ENCODE results near the gene CYB561A3.

Gene CYB561A3

DNA sequence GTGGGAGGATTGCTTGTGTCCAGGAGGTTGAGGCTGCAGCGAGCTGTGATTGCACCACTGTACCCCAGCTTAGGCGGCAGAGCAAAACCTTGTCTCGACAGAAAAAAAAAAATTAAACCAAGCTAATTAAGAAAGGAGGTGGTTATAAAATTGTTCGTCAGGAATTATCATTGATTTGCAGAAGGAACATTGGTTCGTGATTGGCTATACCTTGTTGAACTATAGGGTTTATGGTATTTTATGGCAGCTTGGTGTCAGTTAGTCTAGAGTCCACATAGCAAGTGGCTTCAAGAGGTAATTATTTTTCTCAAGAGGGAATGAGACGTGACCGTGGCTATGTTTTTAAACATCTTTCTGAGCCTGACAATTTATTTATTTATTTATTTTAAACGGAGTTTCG is 19.2 kb upstream of the CYB561A3 start:
- TF ChIP-seq ZBTB7A (IDR thresholded peaks at IDR 0.05; ENCODE audit: low read depth) = no peak
- no peak for TF ChIP-seq YY1 (IDR thresholded peaks at IDR 0.05; ENCODE audit: low read depth)
- no peak for TF ChIP-seq RAD21 (IDR thresholded peaks at IDR 0.05; ENCODE audit: low read depth)
- TF ChIP-seq FOXM1 (IDR thresholded peaks at IDR 0.05; ENCODE audit: borderline replicate concordance, low read depth) = no peak

DNA sequence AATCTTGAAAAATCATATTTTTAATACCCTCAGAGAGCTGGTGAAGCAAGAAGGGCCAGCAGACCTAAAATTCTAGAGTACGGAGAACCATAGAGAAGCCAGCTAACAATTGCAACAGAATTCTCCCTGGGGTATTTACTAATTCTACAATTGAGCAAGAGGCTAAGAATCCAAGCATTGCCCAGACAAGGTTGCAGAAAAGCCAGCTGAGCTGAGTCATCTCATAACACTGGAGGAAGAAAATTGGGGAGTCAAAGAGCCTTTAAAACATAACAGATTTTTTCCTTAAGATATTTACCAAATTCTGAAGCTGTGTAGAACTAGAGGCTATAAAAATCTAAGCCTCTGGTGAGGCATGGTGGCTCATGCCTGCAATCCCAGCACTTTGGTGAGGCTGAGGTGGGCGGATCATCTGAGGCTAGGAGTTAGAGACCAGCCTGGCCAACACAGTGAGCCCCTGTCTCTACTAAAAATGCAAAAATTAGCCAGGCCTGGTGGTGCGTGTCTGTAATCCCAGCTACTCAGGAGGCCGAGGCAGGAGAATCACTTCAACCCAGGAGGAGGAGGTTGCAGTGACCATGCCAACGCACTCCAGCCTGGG is 17.1 kb upstream of the CYB561A3 start:
- TF ChIP-seq ZBTB7A (IDR thresholded peaks at IDR 0.05; ENCODE audit: low read depth) = no peak
- no peak for TF ChIP-seq TCF12 (IDR thresholded peaks at IDR 0.05; ENCODE audit: low read depth)
- TF ChIP-seq TEAD4 (IDR thresholded peaks at IDR 0.05) = no peak
- TF ChIP-seq, protein P1, sequence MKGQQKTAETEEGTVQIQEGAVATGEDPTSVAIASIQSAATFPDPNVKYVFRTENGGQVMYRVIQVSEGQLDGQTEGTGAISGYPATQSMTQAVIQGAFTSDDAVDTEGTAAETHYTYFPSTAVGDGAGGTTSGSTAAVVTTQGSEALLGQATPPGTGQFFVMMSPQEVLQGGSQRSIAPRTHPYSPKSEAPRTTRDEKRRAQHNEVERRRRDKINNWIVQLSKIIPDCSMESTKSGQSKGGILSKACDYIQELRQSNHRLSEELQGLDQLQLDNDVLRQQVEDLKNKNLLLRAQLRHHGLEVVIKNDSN (IDR thresholded peaks at IDR 0.05) = no peak
- TF ChIP-seq FOXM1 (IDR thresholded peaks at IDR 0.05; ENCODE audit: borderline replicate concordance, low read depth) = no peak
- TF ChIP-seq MAX (IDR thresholded peaks at IDR 0.05) = no peak
- no peak for TF ChIP-seq CREB1 (IDR thresholded peaks at IDR 0.05; ENCODE audit: low read depth)

GRCh38 chr11:61377461-61378160 is 15.9 kb upstream of the CYB561A3 start:
- TF ChIP-seq YY1 (IDR thresholded peaks at IDR 0.05; ENCODE audit: low read depth) (no peak), EGR1 (IDR thresholded peaks at IDR 0.05) (no peak), TCF12 (IDR thresholded peaks at IDR 0.05; ENCODE audit: low read depth) (no peak), CEBPB (IDR thresholded peaks at IDR 0.05) (no peak), CREB1 (IDR thresholded peaks at IDR 0.05; ENCODE audit: low read depth) (no peak), FOXM1 (IDR thresholded peaks at IDR 0.05; ENCODE audit: borderline replicate concordance, low read depth) (no peak), TEAD4 (IDR thresholded peaks at IDR 0.05) (no peak), TAF1 (IDR thresholded peaks at IDR 0.05; ENCODE audit: low read depth) (no peak)
- TF ChIP-seq, protein P1 (IDR thresholded peaks at IDR 0.05) = no peak

- TF ChIP-seq REST (IDR thresholded peaks at IDR 0.05; ENCODE audit: low read depth) (peak; percentile 52; the same call in 1 of the 2 replicates), EP300 (IDR thresholded peaks at IDR 0.05; ENCODE audit: borderline replicate concordance) (no peak)
These were observed 14.1 kb upstream of the CYB561A3 start for GRCh38 chr11:61375761-61376108.

- TF ChIP-seq FOXM1 (IDR thresholded peaks at IDR 0.05; ENCODE audit: borderline replicate concordance, low read depth) (no peak), TCF12 (IDR thresholded peaks at IDR 0.05; ENCODE audit: low read depth) (no peak), RAD21 (IDR thresholded peaks at IDR 0.05; ENCODE audit: low read depth) (no peak), MAX (IDR thresholded peaks at IDR 0.05) (no peak)
These were observed 11.2 kb upstream of the CYB561A3 start for GRCh38 chr11:61372659-61373420.

DNA sequence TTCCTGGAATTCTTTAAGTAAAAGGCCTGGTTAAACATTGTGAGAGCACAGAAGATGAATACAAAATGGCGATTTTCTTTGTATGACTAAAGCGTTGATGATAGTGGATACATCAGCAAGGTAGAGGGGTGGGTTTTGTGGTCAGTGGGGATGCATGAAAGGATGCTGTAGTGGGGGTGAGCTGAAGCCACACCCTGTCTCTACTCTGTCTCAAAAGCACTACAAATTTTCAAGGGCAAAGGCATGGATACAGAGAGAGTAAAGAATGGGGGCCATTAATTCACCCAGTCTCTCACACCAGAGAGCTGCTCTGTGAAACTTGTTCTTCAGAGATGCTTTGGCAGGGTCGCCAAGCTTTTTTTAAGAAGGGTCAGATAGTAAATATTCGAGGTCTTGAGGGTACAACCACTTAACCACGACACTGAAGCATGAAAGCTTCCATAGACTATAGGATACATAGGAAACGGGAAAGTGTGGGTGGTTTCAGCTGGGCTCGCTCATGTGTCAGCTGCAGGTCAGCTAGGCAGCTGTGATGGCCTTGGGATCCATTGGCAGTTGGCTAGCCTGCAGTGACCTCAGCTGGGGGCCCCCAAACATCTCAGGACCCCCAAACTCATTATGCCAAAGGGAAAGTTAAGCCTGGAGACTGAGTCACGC is 8.8 kb upstream of the CYB561A3 start:
- TF ChIP-seq CREB1 (IDR thresholded peaks at IDR 0.05; ENCODE audit: low read depth) = no peak
- no peak for TF ChIP-seq NFIC (IDR thresholded peaks at IDR 0.05)
- TF ChIP-seq, protein P1 (IDR thresholded peaks at IDR 0.05) = no peak
- no peak for TF ChIP-seq TAF1 (IDR thresholded peaks at IDR 0.05; ENCODE audit: low read depth)
- no peak for TF ChIP-seq ZBTB7A (IDR thresholded peaks at IDR 0.05; ENCODE audit: low read depth)
- TF ChIP-seq TEAD4 (IDR thresholded peaks at IDR 0.05) = no peak
- no peak for TF ChIP-seq EGR1 (IDR thresholded peaks at IDR 0.05)
- TF ChIP-seq YY1 (IDR thresholded peaks at IDR 0.05; ENCODE audit: low read depth) = no peak
- no peak for TF ChIP-seq RAD21 (IDR thresholded peaks at IDR 0.05; ENCODE audit: low read depth)
- TF ChIP-seq REST (IDR thresholded peaks at IDR 0.05; ENCODE audit: low read depth) = no peak
- TF ChIP-seq FOXM1 (IDR thresholded peaks at IDR 0.05; ENCODE audit: borderline replicate concordance, low read depth) = no peak
- no peak for TF ChIP-seq MAX (IDR thresholded peaks at IDR 0.05)
- TF ChIP-seq TCF12 (IDR thresholded peaks at IDR 0.05; ENCODE audit: low read depth) = no peak

Data from Ishikawa (cell line).